ENCODE data around the gene CBLN3. TPM values are rescaled to one million over a fixed set of nuclear protein-coding genes. Genes with fewer than 3 reads are reported as not detected.

Gene CBLN3
- total and polyA plus RNA-seq, 2 of the 4 experiments (the other 2 are of a cell fraction) = 0.72 to 4.5 TPM

- Histone ChIP-seq H2BK5ac (ENCODE audit: low read depth, low read length, poor library complexity, severe bottlenecking) (no peak overlapping the region), H2AFZ (replicated peaks; ENCODE audit: low read length, poor library complexity) (no peak overlapping the region), H3K4me2 (ENCODE audit: low read depth, low read length) (no peak overlapping the region), H3K18ac (ENCODE audit: low read depth, low read length) (no peak overlapping the region), H2BK20ac (ENCODE audit: low read depth, low read length) (no peak overlapping the region), H4K20me1 (ENCODE audit: insufficient read depth, low read length) (no peaks in the 10 kb centered on the region), H3K23ac (ENCODE audit: low read depth, low read length) (no peak overlapping the region), H3K27me3 (ENCODE audit: control insufficient read depth, insufficient read depth, low read length) (no peaks in the 10 kb centered on the region), H3K14ac (replicated peaks; ENCODE audit: low read depth, low read length) (no peak overlapping the region), H3K27ac (ENCODE audit: insufficient read depth, low read length) (no peak overlapping the region), H2BK120ac (ENCODE audit: low read depth, low read length) (no peak overlapping the region), H4K91ac (ENCODE audit: insufficient read depth, low read depth, low read length) (no peak overlapping the region), H3K9me1 (ENCODE audit: insufficient read depth, low read length) (peaks cover 3% of the 10 kb centered on the region; the same call in 1 of the 2 replicates), H2BK15ac (ENCODE audit: low read depth, low read length) (no peak overlapping the region), H3K36me3 (ENCODE audit: control insufficient read depth, insufficient read depth, low read length) (peaks cover 17% of the 10 kb centered on the region; the same call in 1 of the 2 replicates), H3K9me3 (ENCODE audit: control insufficient read depth, insufficient read depth, low read length) (no peaks in the 10 kb centered on the region), H3K79me1 (ENCODE audit: low read depth in 1 of 2, low read length in 2 of 2) (peaks cover 0 to 5% of the 10 kb centered on the region in 2 experiments; a peak in 1 of 4 replicates), H4K8ac (ENCODE audit: low read depth in 2 of 2, low read length in 2 of 2) (no peak overlapping the region), H2AK9ac (replicated peaks; ENCODE audit: low read depth, low read length, poor library complexity) (no peak overlapping the region), H3K9ac (ENCODE audit: low read depth, low read length) (no peak overlapping the region), H3K56ac (ENCODE audit: extremely low read depth, insufficient read depth, low read length) (no peak overlapping the region), H3K4me1 (ENCODE audit: control insufficient read depth, insufficient read depth, low read length) (peaks cover 8% of the 10 kb centered on the region), H4K5ac (ENCODE audit: low read depth, low read length) (no peak overlapping the region), H3K4ac (ENCODE audit: low read depth, low read length) (no peak overlapping the region), H2AK5ac (ENCODE audit: low read depth, low read length) (no peak overlapping the region), H3K4me3 (ENCODE audit: insufficient read depth, low read depth, low read length) (no peak overlapping the region)
- DNase-seq (no peak), ATAC-seq (ENCODE audit: low read depth) (no peak)
- POLR2A ChIA-PET (ENCODE audit: unreplicated experiment) = no interaction called here
- in situ Hi-C loops (cut with MboI; ENCODE audit: low sequenced_read_pairs) = no loop called here
- TF ChIP-seq SMC3 (IDR thresholded peaks at IDR 0.05; ENCODE audit: low read depth, low read length) = no peak
- no peak for TF ChIP-seq ELK1 (IDR thresholded peaks at IDR 0.05; ENCODE audit: borderline replicate concordance, low read depth, low read length)
- TF ChIP-seq BHLHE40 (IDR thresholded peaks at IDR 0.05; ENCODE audit: low read depth, low read length) = no peak
- TF ChIP-seq CHD1 (IDR thresholded peaks at IDR 0.05; ENCODE audit: low read depth, low read length) = no peak
- no peak for TF ChIP-seq POLR2A (IDR thresholded peaks at IDR 0.05; ENCODE audit: low read depth, low read length)
- no peak for TF ChIP-seq RFX5 (IDR thresholded peaks at IDR 0.05; ENCODE audit: low read depth, low read length)
- no peak for TF ChIP-seq RAD21 (IDR thresholded peaks at IDR 0.05; ENCODE audit: low read length)
- no peak for TF ChIP-seq MAFK (IDR thresholded peaks at IDR 0.05; ENCODE audit: low read depth, low read length)
- no peak for TF ChIP-seq FOS (IDR thresholded peaks at IDR 0.05; ENCODE audit: low read depth, low read length)
- no peak for TF ChIP-seq MAZ (IDR thresholded peaks at IDR 0.05; ENCODE audit: borderline replicate concordance, low read depth, low read length)
- TF ChIP-seq CEBPB (IDR thresholded peaks at IDR 0.05; ENCODE audit: low read depth, low read length) = no peak
- TF ChIP-seq RCOR1 (IDR thresholded peaks at IDR 0.05; ENCODE audit: insufficient replicate concordance, low read length) = no peak
- no peak for TF ChIP-seq USF2 (IDR thresholded peaks at IDR 0.05; ENCODE audit: low read depth, low read length)
- no peak for TF ChIP-seq NFE2L2 (IDR thresholded peaks at IDR 0.05; ENCODE audit: low read depth, low read length)
- no peak for TF ChIP-seq MXI1 (IDR thresholded peaks at IDR 0.05; ENCODE audit: borderline replicate concordance, low read depth, low read length)
- BruUV-seq (replicated peaks) = no TSS peak
- WGBS, 2 experiments (ENCODE audit: extremely low coverage in 2 of 2, insufficient read length in 1 of 2) = no CpG with 5 or more reads among the region's 4 CpGs
- CTCF ChIA-PET = interaction anchor here (3.2 kb wide), 1 partner anchor 71 kb away, joined by 9 read pairs; no protein-coding TSS in a partner anchor
- intact Hi-C loops (cut with micrococcal nuclease) = no loop called here
- dilution Hi-C loops (cut with HindIII; ENCODE audit: low sequenced_read_pairs, unreplicated experiment) = no loop called here
Measured at GRCh38 chr14:24404814-24405213, 24.7 kb downstream of the CBLN3 start.

Measured in IMR-90 (cell line).